ENCODE data around the gene DDX1.
A peak's percentile ranks its signal among the peaks of the same experiment; 100 is the strongest.

DDX1 gene

GRCh38 chr2:15562354-15563031 lies 29.2 kb upstream of the DDX1 start:
- ATAC-seq (no peak), DNase-seq (no peak)

- no peak for ATAC-seq
- no peak for DNase-seq
These were observed 28.2 kb upstream of the DDX1 start for GRCh38 chr2:15563227-15564100.

- no peak for DNase-seq
- no peak for ATAC-seq
These were observed 26.3 kb upstream of the DDX1 start for GRCh38 chr2:15565392-15565791.

GRCh38 chr2:15565994-15566671 lies 25.5 kb upstream of the DDX1 start:
- ATAC-seq (no peak), DNase-seq (no peak)

GRCh38 chr2:15566912-15567311 lies 24.8 kb upstream of the DDX1 start:
- DNase-seq: no peak
- ATAC-seq: no peak

GRCh38 chr2:15568874-15569273 lies 22.8 kb upstream of the DDX1 start:
- no peak for DNase-seq
- no peak for ATAC-seq

- no peak for DNase-seq
- ATAC-seq: no peak
These were observed 21.6 kb upstream of the DDX1 start for GRCh38 chr2:15570104-15570503.

GRCh38 chr2:15571729-15572128 lies 19.9 kb upstream of the DDX1 start:
- no peak for ATAC-seq
- DNase-seq: no peak

GRCh38 chr2:15577071-15577735 lies 14.5 kb upstream of the DDX1 start:
- DNase-seq (peak; percentile 95), ATAC-seq (peak; percentile 96)

GRCh38 chr2:15579641-15580040 lies 12.0 kb upstream of the DDX1 start:
- no peak for DNase-seq
- no peak for ATAC-seq

GRCh38 chr2:15580451-15580850 lies 11.2 kb upstream of the DDX1 start:
- DNase-seq (no peak), ATAC-seq (no peak)

GRCh38 chr2:15582710-15583357 lies 8.8 kb upstream of the DDX1 start:
- ATAC-seq: no peak

GRCh38 chr2:15583826-15584225 lies 7.8 kb upstream of the DDX1 start:
- DNase-seq (no peak), ATAC-seq (no peak)

More at GRCh38 chr2:15582710-15583357, 8.8 kb upstream of the DDX1 start:
- no peak for DNase-seq

- DNase-seq (no peak), ATAC-seq (no peak)
These were observed 7.4 kb upstream of the DDX1 start for GRCh38 chr2:15584316-15584715.

GRCh38 chr2:15584767-15585469 lies 6.8 kb upstream of the DDX1 start:
- DNase-seq (no peak), ATAC-seq (no peak)

GRCh38 chr2:15588329-15588919 lies 3.2 kb upstream of the DDX1 start:
- ATAC-seq (no peak), DNase-seq (peak; percentile 58)

- no peak for ATAC-seq
These were observed 336 bp upstream of the DDX1 start for GRCh38 chr2:15591373-15591691.

GRCh38 chr2:15593327-15593705 lies 1.6 kb downstream of the DDX1 start:
- DNase-seq (no peak), ATAC-seq (no peak)

More at GRCh38 chr2:15591373-15591691, 336 bp upstream of the DDX1 start:
- no peak for DNase-seq

- DNase-seq (no peak), ATAC-seq (no peak)
These were observed 2.9 kb downstream of the DDX1 start for GRCh38 chr2:15594291-15595256.
